HL-60/S4 treated with phorbol 12-myristate 13-acetate at 8.2 ng/mL for 4 days and 3 days (cell line): ENCODE results near the gene FAM53A.

Experiments
- in situ Hi-C: fragments of 300-500 bp; cut with MboI; formaldehyde crosslinking; loops from 2 replicates; pipeline ENCODE4 v1.15.0; 2022; ENCODE audit warnings: low sequenced_read_pairs

Gene FAM53A

DNA sequence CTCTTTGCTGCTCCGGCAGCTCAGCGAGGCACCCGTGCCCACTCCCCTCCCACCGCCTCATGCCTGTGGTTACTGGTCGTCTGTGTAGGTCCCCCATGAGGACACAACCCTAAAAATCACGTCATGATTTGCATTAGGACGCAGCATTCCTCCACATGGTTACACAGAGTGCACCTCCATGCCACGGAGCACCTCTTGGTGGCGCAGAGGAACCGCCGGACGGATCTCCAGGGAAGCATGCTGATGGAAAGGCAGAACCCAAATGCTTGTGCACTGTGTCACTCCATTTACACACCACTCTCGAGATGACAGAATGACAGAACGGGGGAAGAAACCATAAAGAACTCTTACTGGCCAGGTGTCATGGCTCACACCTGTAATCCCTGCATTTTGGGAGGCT lies 22.4 kb downstream of the FAM53A start:
- in situ Hi-C loops = no loop called here

DNA sequence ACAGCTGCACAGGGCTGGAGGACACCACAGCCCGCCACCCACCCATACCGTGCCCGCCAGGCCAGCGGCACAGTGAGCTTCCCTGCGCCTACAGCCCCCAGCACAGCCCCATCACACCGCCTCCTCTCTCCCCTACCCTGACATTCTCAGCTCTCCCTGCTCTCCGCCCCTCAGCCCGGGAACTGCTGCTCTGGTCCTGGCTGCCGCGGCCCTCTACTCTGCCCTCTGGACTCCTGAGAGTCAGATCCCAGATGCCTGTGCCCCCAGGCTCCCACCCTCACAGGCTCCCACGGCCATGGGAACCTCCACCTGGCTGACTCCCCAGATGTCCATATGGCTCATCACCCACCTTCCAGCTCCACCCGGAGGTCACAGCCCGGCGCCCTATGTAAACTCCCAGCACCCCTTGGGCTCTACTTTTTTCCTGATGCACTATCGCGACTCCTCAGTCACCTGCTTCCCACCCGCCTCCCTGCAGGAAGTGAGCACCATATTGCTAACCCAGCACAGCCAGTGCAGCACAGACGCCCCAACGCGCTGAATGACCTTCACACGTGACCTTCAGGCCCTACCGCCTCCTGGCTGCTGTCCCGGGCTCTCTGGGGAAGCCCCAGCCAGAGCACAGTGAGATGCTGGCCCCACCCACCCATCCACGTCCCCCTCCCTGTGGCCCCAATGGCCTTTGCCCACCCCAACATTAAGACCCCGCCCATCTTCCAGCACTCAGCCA lies 23.0 kb downstream of the FAM53A start:
- in situ Hi-C loops = no loop called here

DNA sequence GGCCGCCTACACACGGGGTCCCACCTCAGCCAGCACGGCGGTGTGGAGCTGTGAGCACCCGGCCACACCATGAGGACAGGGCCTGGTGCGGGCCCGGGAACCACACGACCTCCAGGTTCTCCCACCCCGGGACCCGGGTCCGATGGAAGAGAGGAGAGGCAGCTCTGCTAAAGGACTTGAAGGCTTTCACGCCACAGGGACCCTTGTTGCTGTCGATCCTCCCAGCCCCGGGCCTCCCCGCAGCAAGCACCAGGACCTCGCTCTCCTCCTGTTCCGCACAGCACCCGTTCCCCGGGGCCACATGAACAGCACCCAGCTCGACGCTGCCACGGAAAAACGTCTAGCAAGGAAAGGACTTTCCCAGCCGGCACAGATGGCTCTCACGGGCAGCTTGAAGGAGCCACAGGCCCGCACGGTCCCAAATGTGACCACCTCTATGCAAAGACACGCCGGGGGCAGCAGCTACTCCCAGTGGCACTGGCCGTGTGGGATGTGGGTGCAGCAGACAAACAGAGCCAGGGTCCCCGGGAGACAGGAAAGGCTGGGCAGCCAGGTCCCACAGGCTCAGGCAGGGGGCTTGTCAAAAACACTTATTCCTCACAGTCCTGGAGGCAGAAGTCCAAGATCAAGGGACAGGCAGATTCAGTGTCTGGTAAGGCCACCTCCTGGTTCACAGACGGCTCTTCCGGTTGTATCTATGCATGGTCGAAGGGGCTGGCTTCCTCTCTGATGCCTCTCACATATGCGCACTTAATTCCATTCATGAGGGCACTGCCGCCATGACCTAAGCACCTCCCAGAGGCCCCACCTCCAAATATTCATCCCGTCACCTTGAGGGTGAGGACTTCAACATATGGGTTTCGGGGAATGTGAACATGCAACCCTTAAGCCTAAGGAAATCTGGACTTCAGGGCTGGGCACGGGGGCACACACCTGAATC lies 24.7 kb downstream of the FAM53A start:
- in situ Hi-C loops = no loop called here

DNA sequence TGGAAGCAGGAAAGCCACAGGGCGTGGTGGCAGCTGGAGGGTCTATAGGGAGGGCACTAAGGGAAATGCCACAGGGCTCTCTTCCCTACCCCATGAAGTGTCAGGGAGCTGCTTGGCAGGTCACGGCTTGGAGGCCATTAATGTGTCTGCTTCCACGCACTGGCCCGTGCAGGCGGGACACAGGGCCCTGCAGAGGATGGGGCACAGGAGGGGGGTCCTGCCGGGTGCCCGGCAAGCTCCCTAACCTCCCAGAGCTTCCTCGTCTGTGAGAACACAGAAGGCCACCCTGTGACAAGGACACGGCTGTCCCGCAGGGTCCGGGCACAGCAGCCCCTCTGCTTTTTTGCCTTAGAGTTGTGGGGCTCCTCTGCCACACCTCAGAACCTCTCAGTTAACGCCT lies 25.5 kb downstream of the FAM53A start:
- in situ Hi-C loops = no loop called here

DNA sequence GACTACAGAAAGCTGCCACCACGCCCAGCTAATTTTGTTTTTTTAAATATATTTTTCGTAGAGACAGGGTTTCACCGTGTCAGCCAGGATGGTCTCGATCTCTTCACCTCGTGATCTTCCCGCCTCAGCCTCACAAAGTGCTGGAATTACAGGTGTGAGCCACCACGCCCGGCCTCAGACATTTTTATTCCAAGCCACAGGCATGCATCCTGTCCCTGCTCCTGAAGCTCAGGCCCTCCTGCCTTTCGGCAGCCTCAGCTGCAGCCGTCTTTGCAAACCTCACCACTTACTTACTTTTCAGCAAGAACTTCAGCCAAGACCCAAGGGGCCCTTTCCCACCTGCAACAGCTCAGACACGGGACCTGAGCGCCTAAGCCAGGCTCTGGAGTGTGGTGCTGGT lies 26.0 kb downstream of the FAM53A start:
- in situ Hi-C loops = no loop called here

DNA sequence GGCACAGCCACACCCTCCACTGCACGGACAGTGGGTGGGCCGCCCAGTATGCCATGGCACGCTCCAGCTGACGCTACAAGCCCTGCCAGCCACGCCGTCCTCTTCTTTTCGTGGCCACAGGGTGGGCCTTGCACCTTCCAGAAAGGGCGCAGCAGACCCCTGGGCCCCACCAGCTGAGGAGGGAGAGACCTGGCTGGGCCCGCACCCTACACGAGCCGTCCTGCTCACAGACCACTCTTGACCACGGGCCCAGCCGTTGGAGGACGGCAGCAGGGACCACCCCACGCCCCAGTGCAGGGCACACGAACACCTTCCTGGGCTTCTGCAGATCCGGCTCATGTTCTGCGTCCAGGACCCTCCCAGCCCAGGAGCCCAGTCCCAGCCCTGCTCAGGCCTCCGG lies 27.1 kb downstream of the FAM53A start:
- in situ Hi-C loops = no loop called here

DNA sequence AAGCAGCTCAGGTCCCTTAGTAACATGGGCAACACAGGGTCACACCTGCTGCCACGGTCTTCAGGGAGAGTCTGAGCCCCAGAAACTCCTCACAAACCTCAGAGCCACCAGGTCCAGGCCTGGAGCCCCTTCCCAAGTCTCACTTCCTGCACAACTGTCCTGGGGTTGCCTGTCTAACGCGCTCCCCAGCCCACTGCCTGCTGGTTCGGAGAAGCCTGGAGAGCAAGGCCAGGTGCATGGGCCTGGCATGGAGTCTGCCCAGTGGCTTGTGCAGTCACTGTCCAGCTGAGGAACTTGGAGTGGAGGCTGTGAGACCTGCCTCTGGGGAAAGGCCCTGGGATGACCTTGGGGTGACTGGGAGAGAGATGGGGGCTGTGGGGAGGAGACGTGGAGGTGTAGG lies 28.0 kb downstream of the FAM53A start:
- in situ Hi-C loops = no loop called here

DNA sequence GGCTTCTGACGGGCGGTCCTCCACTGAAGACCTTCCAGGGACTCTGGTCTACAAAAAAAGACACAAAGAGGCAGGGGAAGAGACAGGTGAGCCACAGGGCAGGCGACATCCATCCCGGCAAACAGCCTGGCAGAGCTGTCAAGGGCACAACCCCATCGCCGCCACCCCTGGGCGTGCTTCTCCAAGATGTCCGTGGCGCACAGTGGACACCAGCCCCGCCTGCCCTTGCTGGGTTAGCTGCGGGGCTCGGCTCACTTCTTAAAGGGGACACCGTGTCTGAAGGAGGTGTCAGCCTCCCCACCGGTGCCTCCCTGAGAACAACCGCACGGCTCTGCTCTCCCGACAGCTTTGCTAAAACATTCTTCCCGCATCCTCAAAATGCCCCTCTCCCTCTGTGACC lies 28.4 kb downstream of the FAM53A start:
- in situ Hi-C loops = no loop called here

DNA sequence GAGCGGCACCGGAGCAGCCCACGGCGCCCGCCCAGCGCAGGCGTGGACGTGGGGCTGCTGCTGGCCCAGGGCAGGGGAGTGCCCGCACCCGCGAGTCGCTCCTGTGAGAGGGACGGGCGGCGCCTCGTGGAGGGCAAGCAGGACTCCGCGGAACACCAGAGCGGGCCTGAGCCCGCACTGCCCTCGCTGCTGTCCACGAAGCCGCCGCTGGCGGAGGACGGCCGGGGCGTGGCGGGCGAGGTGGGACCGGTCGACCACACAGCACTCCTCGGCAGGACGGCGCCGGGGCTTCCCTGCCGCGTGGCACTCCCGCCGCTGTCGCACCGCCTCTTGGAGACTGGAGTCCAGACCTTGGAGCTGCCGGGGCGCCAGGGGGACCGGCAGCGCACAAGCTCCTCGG lies 29.0 kb downstream of the FAM53A start:
- in situ Hi-C loops = no loop called here

DNA sequence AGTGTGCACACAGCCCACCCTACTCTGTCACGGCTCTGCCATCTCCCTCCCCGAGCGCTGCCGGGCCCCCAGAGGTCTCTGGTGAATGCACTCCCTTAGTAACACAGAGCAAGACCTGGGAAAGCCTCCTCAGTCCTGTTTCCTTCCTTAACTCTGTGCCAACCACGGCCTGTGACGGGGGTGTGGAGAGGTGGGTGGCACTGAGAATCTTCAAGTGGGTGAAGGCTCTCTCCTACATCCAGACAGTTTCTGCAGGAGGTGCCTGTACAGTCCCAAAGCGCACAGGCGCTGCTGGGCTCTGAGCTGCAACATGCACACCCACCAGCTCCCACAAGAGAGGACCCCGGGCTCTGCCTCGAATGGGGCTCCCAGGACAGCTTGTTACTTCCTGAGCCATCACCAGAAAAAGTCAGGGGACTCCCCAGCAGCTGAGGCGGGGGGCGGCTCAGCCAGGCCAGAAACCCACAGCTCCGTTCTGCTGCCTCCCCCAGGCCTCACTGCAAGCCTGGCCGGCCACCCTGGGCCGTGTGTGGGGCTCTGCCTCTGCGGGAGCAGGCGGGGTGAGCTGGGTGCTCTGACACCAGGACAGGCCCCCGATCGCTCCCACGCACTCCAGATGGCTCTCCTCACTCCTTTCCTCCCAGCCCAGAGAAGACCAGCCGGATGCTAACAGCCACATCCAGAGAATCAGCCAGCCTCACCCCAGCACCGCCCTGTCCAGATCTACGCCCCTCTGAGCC lies 29.7 kb downstream of the FAM53A start:
- in situ Hi-C loops = no loop called here

DNA sequence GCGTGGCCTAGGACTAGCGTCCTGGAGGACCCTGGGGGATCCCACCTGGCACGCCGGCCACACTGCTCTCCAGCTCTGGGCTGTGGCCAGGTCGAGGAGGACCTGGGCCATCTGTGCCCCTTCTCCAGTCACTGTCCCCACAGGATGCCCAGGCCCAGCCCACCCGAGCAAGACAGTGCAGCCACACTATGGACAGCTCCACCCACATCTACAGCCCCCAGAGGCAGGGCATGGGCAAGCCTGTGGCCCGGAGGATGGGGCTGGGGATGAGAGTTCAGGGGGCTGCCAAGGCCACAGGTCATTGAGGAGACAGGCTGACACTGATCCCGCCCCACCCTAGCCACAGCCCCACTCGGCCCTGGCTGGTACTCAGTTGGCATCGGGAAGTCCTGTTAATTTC lies 30.3 kb downstream of the FAM53A start:
- in situ Hi-C loops = no loop called here

DNA sequence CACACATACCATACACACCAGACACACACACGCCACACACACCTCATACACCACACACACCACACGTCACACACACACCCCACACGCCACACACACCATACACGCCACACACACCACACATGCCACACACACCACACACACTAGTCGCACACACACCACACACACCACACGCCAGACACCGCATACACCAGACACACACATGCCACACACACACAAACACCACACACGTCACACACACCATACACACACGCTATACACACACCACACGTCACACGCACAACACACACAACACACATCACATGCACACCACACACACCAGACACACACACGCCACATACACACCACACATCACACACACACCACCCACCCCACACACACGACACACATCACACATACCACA lies 32.0 kb downstream of the FAM53A start:
- in situ Hi-C loops = no loop called here

DNA sequence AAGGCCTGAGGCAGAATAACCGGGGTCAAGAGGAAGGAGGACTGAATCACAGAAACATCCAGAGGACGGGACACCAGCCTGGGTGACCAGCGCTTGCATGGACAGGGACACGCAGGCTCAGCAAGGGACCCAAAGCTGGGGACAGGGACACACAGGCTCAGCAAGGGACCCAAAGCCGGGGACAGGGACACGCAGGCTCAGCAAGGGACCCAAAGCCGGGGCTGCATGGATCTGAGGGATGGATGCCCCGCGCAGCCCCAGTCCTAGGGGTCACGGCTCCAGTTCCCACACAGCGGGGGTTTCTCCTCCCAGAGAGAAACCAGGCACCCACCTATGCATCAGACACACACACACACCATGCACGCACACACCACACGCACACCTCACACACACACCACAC lies 32.5 kb downstream of the FAM53A start:
- in situ Hi-C loops = no loop called here

DNA sequence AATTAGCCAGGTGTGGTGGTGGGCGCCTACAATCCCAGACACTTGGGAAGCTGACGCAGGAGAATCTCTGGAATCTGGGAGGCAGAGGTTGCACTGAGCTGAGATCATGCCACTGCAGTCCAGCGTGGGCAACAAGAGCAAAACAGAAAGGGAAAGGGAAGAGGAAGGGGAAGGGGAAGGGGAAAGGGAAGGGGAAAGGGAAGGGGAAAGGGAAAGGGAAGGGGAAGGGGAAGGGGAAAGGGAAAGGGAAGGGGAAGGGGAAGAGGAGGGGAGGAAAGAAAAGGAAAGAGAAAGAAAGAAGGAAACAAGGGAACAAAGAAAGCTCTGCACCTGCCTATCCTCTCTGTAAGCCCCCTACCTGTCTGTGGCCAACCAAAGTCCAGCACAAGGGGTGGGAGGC lies 35.2 kb downstream of the FAM53A start:
- in situ Hi-C loops = no loop called here

DNA sequence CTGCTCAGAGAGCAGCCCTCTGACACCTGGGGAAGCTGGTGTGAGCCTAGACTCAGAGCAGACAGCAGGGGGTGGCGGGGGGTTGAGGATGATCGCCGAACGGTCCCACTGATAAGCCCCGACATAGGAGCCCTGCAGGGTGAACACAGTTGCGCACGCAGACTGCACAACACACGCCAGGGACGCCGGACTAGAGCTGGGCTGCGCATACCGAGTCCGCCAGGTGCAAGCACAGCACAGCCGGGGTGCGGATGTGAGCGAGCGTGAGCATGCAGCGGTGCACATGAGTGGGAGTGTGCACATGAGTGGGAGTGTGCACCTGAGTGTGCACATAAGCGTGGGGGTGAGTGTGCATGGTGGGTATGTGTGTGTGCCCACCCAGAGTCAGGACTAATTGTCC lies 36.7 kb downstream of the FAM53A start:
- in situ Hi-C loops = no loop called here

DNA sequence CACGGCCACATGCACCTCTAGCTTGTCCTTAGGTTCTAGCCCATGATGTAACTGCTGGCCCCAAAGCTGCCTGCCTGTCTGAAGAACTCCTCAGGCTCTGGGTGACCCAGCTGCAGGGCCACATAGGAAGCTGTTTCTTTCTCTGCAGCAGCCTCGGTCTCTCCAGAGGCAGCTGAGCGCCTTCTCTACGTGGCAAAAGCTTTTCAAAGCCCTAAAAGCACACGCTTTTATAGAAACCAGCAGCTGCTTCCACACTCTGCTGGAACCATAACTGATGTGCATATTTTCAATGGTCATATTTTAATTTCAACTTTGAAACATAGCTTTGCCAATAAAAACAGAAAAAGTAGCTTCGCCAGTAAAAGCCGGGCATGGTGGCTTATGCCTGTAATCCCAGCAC lies 37.4 kb downstream of the FAM53A start:
- in situ Hi-C loops = no loop called here

DNA sequence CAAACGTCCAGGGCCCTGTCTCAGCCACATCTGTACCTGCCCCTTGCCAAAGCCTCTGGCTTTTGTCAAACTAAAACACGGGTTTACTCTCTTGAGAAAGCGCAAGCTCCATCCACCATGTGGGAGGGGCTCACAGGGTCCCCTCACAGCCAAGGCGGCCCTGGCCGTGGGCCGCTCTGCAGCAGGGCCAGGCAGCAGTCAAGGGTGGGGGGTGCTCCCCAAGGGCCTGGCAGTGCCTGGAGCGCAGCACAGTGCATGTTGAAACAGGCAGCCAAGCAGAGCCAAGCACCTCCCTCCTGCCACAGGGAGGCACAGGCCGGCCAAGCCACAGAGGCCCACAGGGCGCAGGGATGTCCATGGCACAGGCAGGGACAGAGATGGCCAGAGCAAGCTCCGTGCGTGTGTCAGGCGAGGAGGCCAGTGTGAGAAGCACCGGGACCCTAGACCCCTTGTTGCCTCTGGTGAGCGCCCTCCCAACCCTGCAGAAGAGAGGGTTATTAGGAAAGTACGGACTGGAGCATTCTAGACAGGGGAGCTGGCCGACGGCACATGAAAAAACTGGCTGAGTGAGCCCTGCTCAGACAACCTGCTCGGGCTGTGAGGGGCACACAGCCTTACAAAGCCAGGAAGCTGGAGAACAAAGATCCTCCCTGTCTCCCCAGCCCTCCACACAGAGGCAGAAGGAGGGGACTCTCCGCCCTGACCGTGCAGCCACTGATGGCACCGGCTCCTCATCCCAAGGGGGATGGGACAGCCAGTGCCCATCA lies 39.0 kb downstream of the FAM53A start:
- in situ Hi-C loops = no loop called here

DNA sequence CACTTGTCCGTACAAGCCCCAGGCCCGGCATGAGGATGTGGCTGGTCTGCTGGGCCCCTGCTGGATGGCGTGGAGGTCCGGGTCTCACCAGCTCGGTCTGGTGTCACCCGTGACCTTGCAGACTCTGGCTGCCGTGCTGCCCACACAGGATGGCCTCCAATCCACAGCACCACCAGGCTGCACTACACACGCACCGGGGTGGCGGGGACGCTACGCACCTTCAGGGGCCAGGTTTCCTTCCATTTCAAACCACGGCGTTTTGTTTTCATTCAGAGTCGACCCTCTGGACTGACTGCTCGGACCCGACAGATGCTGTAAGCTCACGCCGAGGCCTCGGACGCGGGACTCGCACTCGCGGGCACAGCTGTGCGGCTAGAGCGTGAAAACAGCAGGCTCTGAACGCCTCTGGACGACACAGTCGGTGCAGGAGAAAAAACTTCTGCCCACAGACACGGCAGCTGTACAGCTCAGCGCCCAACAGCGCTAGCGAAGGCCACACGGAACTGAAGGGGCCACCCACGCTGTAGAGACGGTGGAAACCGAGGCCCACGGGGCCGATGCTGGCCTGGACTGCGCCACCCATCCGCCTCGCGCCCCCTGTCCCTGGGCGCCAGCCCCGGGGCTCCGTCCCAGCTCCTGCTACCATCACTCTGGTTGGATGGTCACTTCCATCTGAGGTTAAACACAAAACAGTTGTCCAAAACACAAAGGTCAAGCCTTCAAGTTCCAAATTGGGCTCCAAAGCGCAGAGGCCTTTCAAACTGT lies 40.0 kb downstream of the FAM53A start:
- in situ Hi-C loops = no loop called here

DNA sequence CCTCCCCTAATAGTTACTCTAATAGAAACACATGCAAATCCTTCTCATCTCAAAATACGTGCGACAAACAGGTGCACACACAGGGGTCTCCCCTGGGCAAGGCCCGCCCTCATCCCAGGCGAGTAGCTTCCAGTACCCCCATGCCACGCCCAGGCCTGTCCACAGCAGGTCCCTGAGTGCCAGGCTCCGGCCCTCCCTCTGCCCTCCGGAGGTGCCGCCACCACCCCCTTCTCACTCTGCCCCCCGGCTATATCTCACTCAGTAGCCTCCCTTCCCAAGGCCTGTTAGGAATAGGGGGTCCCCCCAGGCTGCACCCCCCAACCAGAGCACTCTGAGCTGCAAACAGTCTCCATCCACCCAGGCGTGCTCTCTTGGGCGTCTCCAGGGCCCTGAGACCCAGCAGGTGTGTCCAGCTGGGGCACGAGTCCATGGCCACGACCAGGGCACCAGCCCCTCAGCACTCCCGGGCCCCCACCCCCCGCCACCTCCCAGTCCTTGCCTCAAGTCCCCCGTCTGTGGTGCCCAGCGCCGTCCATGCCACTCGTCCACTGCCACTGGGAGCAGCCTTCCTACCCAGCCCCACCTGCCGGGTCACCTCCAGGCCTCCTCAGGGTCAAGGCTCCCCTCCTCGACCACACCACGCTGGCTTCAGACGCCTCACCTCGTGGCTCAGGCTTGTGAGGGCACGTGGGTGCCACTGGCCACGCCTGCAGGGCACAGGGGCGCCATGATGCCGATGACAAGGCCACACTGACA lies 41.7 kb downstream of the FAM53A start:
- in situ Hi-C loops = no loop called here
